Osteocyte (in vitro differentiated cells): ENCODE measurements around the gene ASIC4. TPM values are rescaled to one million over a fixed set of nuclear protein-coding genes. Genes with fewer than 3 reads are reported as not detected.

Source experiments
- DNase-seq: peaks from one replicate; pipeline ENCODE4 v3.0.0; 2021; ENCODE audit warnings: mixed read lengths; ENCODE audit not compliant: unreplicated experiment; ENCODE audit errors: extremely low spot score
- H3K27ac Mint-ChIP-seq: one replicate; pipeline ENCODE4 v1.8.0; 2021; ENCODE audit warnings: mild to moderate bottlenecking, mixed read lengths; ENCODE audit not compliant: unreplicated experiment
- H3K27me3 Mint-ChIP-seq: one replicate; pipeline ENCODE4 v1.8.0; 2021; ENCODE audit warnings: mixed read lengths; ENCODE audit not compliant: unreplicated experiment
- H3K36me3 Mint-ChIP-seq: one replicate; pipeline ENCODE4 v1.8.0; 2021; ENCODE audit warnings: mixed read lengths; ENCODE audit not compliant: unreplicated experiment
- H3K4me1 Mint-ChIP-seq: one replicate; pipeline ENCODE4 v1.8.0; 2021; ENCODE audit warnings: mixed read lengths; ENCODE audit not compliant: unreplicated experiment
- H3K4me3 Mint-ChIP-seq: one replicate; pipeline ENCODE4 v1.8.0; 2021; ENCODE audit warnings: mild to moderate bottlenecking, moderate library complexity, mixed read lengths; ENCODE audit not compliant: unreplicated experiment
- H3K9me3 Mint-ChIP-seq: one replicate; pipeline ENCODE4 v1.8.0; 2021; ENCODE audit warnings: mixed read lengths; ENCODE audit not compliant: unreplicated experiment
- total RNA-seq: library from RNA; stranded (reverse); gene quantifications from 2 replicates; pipeline ENCODE4 v1.2.1, GENCODE V29; 2021
- TF ChIP-seq, protein P1 (sequence below): fragments of 200-600 bp; sonication (generic); IDR thresholded peaks from 2 replicates; pipeline ENCODE4 v1.5.0; 2021; ENCODE audit warnings: antibody characterized with exemption, mild to moderate bottlenecking, moderate library complexity

Gene ASIC4
- total RNA-seq, 1 donor from 2014 or later, result 0.11 TPM

DNA sequence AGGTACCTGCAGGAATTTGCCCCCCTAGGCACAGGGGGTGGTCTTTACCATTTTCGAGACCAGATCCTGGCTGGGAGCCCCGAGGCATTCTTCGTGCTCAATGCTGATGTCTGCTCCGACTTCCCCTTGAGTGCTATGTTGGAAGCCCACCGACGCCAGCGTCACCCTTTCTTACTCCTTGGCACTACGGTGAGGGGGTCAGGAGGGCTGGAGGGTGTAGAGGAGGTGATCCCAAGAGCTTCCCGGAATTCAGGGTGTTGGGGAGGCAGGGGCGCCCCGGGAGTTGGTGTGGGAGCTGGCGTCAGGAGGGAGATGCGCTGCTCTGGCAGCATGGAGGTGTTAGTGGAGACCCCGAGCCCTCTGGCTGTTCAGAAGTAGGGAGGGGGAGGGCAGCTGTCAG lies 12.4 kb upstream of the ASIC4 start:
- Mint-ChIP-seq H3K4me1 (peaks cover 25% of the 10 kb centered on the region), H3K27ac (no peak overlapping the region), H3K36me3 (peaks cover 16% of the 10 kb centered on the region), H3K4me3 (no peak overlapping the region), H3K27me3 (no peaks in the 10 kb centered on the region), H3K9me3 (no peaks in the 10 kb centered on the region)
- DNase-seq, result no peak
- TF ChIP-seq, protein P1, sequence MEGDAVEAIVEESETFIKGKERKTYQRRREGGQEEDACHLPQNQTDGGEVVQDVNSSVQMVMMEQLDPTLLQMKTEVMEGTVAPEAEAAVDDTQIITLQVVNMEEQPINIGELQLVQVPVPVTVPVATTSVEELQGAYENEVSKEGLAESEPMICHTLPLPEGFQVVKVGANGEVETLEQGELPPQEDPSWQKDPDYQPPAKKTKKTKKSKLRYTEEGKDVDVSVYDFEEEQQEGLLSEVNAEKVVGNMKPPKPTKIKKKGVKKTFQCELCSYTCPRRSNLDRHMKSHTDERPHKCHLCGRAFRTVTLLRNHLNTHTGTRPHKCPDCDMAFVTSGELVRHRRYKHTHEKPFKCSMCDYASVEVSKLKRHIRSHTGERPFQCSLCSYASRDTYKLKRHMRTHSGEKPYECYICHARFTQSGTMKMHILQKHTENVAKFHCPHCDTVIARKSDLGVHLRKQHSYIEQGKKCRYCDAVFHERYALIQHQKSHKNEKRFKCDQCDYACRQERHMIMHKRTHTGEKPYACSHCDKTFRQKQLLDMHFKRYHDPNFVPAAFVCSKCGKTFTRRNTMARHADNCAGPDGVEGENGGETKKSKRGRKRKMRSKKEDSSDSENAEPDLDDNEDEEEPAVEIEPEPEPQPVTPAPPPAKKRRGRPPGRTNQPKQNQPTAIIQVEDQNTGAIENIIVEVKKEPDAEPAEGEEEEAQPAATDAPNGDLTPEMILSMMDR, result no peak

- Mint-ChIP-seq H3K36me3 (peaks cover 16% of the 10 kb centered on the region), H3K27me3 (no peaks in the 10 kb centered on the region), H3K9me3 (no peaks in the 10 kb centered on the region), H3K4me3 (no peak overlapping the region), H3K27ac (no peak overlapping the region), H3K4me1 (peaks cover 23% of the 10 kb centered on the region)
- TF ChIP-seq, protein P1, result no peak
- no peak for DNase-seq
Observed at GRCh38 chr2:219502618-219503017, 11.7 kb upstream of the ASIC4 start.

DNA sequence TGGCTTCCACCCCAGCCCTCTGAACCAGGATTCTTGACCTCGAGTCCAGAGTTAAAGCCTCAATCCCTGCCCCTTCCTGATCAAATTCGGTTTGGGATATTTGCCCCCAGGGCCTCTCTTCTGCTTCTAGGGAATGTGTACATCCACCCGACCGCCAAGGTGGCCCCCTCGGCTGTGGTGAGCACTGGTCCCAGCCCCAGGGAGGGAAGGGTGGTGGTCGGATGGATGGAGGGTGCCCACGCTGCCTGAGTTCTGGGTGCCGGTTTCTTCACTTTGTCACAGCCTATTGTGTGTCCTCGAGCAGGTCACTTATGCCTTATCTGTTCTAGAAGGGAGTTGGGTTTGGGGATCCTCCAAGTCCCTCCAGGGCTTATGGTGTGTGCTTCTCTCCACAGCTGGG lies 8.7 kb upstream of the ASIC4 start:
- H3K36me3 Mint-ChIP-seq, result peaks cover 16% of the 10 kb centered on the region
- peaks cover 7% of the 10 kb centered on the region for H3K27me3 Mint-ChIP-seq
- TF ChIP-seq, protein P1, result no peak
- peaks cover 13% of the 10 kb centered on the region for H3K4me1 Mint-ChIP-seq
- no peaks in the 10 kb centered on the region for H3K9me3 Mint-ChIP-seq
- DNase-seq, result no peak
- no peak overlapping the region for H3K4me3 Mint-ChIP-seq
- no peak overlapping the region for H3K27ac Mint-ChIP-seq

DNA sequence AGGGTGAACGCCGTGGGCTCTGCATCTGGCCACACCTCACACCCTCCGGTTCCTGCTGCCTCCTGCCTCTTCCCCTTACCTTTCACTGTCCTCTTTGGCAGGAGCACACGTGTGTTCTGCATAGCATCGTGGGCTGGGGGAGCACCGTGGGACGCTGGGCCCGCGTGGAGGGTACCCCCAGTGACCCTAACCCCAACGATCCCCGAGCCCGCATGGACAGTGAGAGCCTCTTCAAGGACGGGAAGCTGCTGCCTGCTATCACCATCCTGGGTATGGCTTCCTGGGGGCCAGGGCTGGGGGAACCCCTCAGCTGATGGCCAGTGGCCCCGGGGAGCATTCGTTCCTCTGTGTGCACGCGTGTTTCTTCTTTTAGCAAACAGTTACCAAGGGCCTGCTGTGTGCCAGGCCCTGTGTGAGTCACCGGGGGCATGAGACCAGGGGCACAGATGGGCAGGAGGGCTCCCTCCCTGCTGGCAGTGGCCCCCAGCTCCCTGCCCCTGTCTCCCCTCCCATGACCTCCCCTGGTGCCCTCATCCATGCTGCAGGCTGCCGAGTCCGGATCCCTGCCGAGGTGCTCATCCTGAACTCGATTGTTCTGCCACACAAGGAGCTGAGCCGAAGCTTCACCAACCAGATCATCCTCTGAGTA lies 8.0 kb upstream of the ASIC4 start:
- TF ChIP-seq, protein P1, result no peak
- no peak for DNase-seq
- Mint-ChIP-seq H3K4me1 (peaks cover 13% of the 10 kb centered on the region), H3K4me3 (no peak overlapping the region), H3K27me3 (peaks cover 7% of the 10 kb centered on the region), H3K9me3 (no peaks in the 10 kb centered on the region), H3K27ac (no peak overlapping the region), H3K36me3 (peaks cover 16% of the 10 kb centered on the region)

- Mint-ChIP-seq H3K9me3 (no peaks in the 10 kb centered on the region), H3K36me3 (peaks cover 13% of the 10 kb centered on the region), H3K27ac (no peak overlapping the region), H3K4me1 (peaks cover 13% of the 10 kb centered on the region), H3K27me3 (peaks cover 10% of the 10 kb centered on the region), H3K4me3 (no peak overlapping the region)
- DNase-seq, result no peak
- TF ChIP-seq, protein P1, result no peak
Observed at GRCh38 chr2:219506802-219507526, 7.3 kb upstream of the ASIC4 start.
